A172 (cell line): Measurements from ENCODE around the gene MYRIP. TPM values are rescaled to one million over a fixed set of nuclear protein-coding genes. Genes with fewer than 3 reads are reported as not detected.
A peak's percentile ranks its signal among the peaks of the same experiment; 100 is the strongest.
"Not testable (repeated sequence)": the region's sequence is repeated elsewhere in the genome, so short reads cannot be mapped to it uniquely, and the experiment has no call there.

Source experiments
- DNase-seq: peaks from one replicate; pipeline ENCODE4 v3.0.0-alpha.2; 2015; ENCODE audit warnings: low spot score
- total RNA-seq: library from RNA; depleted of rRNA; stranded (reverse); fragments of >200 nt; shearing (Covaris generic); gene quantifications from 2 replicates; pipeline ENCODE4 v1.2.3, GENCODE V29; 2014

Gene MYRIP
- total RNA-seq, 1 experiment from 2014 or later = not detected

GRCh38 chr3:40283057-40283456 is 473.6 kb downstream of the MYRIP start:
- not testable (repeated sequence) for DNase-seq

GRCh38 chr3:40287248-40287647 is 477.8 kb downstream of the MYRIP start:
- DNase-seq = no peak

GRCh38 chr3:40290396-40290795 is 481.0 kb downstream of the MYRIP start:
- no peak for DNase-seq

GRCh38 chr3:40291471-40291870 is 482.1 kb downstream of the MYRIP start:
- no peak for DNase-seq

- no peak for DNase-seq
These were observed 483.4 kb downstream of the MYRIP start for GRCh38 chr3:40292637-40293349.

- DNase-seq = no peak
These were observed 485.0 kb downstream of the MYRIP start for GRCh38 chr3:40294434-40294833.

- no peak for DNase-seq
These were observed 488.7 kb downstream of the MYRIP start for GRCh38 chr3:40298075-40298474.

- DNase-seq = no peak
These were observed 489.8 kb downstream of the MYRIP start for GRCh38 chr3:40299130-40299720.

GRCh38 chr3:40299721-40300335 is 490.4 kb downstream of the MYRIP start:
- peak; percentile 48 for DNase-seq

GRCh38 chr3:40302784-40303183 is 493.4 kb downstream of the MYRIP start:
- DNase-seq = no peak

- no peak for DNase-seq
These were observed 494.9 kb downstream of the MYRIP start for GRCh38 chr3:40304352-40304751.

GRCh38 chr3:40306336-40306735 is 496.9 kb downstream of the MYRIP start:
- DNase-seq = no peak

- DNase-seq = no peak
These were observed 497.8 kb downstream of the MYRIP start for GRCh38 chr3:40307176-40307575.

GRCh38 chr3:40308725-40309417 is 499.5 kb downstream of the MYRIP start:
- DNase-seq = no peak

- peak; percentile 93 for DNase-seq
These were observed 500.1 kb downstream of the MYRIP start, which contains the start of gene EIF1B for GRCh38 chr3:40309418-40309924. Gene EIF1B, plus strand, starts transcription at chr3:40309707. Its CDS starts 235 bp downstream, at chr3:40309942.
